A549 (cell line): ENCODE measurements around the gene EHBP1. TPM values are rescaled to one million over a fixed set of nuclear protein-coding genes. Genes with fewer than 3 reads are reported as not detected.
A peak's percentile ranks its signal among the peaks of the same experiment; 100 is the strongest.

Source experiments
- ATAC-seq, 2 experiments: fragments of 200-7000 bp in 1 of 2; fragments of >200 bp in 1 of 2; cut with Nextera tagmentation in 1 of 2; cut with Tn5 transposase in 1 of 2; 3 replicates each; pipeline versions ENCODE4 v1.8.0 to v1.9.1; 2018 to 2020; ENCODE audit warnings: mild to moderate bottlenecking in 1 of 2, moderate library complexity in 1 of 2
- CTCF ChIA-PET: fragments of 300-600 bp; sonication (Branson Sonifier 250); formaldehyde crosslinking; extraction: SDS; loops from one replicate; lab custom pipeline; 2021; ENCODE audit warnings: antibody characterized with exemption, inconsistent platforms; lab: Yijun Ruan, JAX
- POLR2A ChIA-PET: fragments of 350-600 bp; formaldehyde crosslinking; extraction: SDS; loops from one replicate; lab custom pipeline; 2021; ENCODE audit warnings: antibody characterized with exemption, inconsistent platforms; lab: Yijun Ruan, JAX
- DNase-seq, 2 experiments: peaks; one replicate each; pipeline versions ENCODE4 v3.0.0 to v3.0.0-alpha.2; 2011 to 2016; ENCODE audit warnings: low read depth in 1 of 2, low spot score in 1 of 2
- FAIRE-seq: peaks from 2 replicates; lab custom pipeline; 2011; peaks lifted over from hg19 to GRCh38; lab: Jason Lieb, UNC
- H3K27ac ChIP-seq, 2 experiments: fragments of >200 bp; sonication (Bioruptor Twin); formaldehyde crosslinking; 3 replicates each; pipeline ENCODE4 v1.5.1; 2016 to 2017
- H3K4me1 ChIP-seq: fragments of >200 bp; sonication (Bioruptor Twin); formaldehyde crosslinking; 3 replicates; pipeline ENCODE4 v1.6.1; 2016
- H3K4me2 ChIP-seq: fragments of >200 bp; sonication (Bioruptor Twin); formaldehyde crosslinking; 3 replicates; pipeline ENCODE4 v1.6.1; 2016
- H3K4me3 ChIP-seq: fragments of >200 bp; sonication (Bioruptor Twin); formaldehyde crosslinking; 3 replicates; pipeline ENCODE4 v1.5.1; 2016
- H3K9me3 ChIP-seq: fragments of >200 bp; sonication (Bioruptor Twin); formaldehyde crosslinking; 3 replicates; pipeline ENCODE4 v1.6.1; 2016
- CBX8 ChIP-seq: fragments of 200-600 bp; sonication (generic); IDR thresholded peaks from 2 replicates; pipeline ENCODE4 v1.6.1; 2016
- CEBPB ChIP-seq, 2 experiments: fragments of >200 bp in 1 of 2; sonication (Bioruptor Twin) in 1 of 2; formaldehyde crosslinking in 1 of 2; IDR thresholded peaks; 2 replicates each; pipeline ENCODE4 v1.6.1; 2012 to 2016
- CHD4 ChIP-seq: fragments of 200-600 bp; sonication (generic); IDR thresholded peaks from 2 replicates; pipeline ENCODE4 v1.6.1; 2016; ENCODE audit warnings: antibody characterized with exemption, mild to moderate bottlenecking, borderline replicate concordance
- EHF ChIP-seq: fragments of 250-450 bp; sonication (Bioruptor Pico); IDR thresholded peaks from 2 replicates; pipeline ENCODE4 v1.5.0; 2020; ENCODE audit warnings: mild to moderate bottlenecking
- ESRRA ChIP-seq: fragments of 150-350 bp; IDR thresholded peaks from 2 replicates; pipeline ENCODE4 v1.6.1; 2014; ENCODE audit warnings: mild to moderate bottlenecking, low read length, borderline replicate concordance
- FOXS1 ChIP-seq: fragments of 250-450 bp; sonication (Bioruptor Pico); IDR thresholded peaks from 2 replicates; pipeline ENCODE4 v1.5.0; 2020; ENCODE audit warnings: mild to moderate bottlenecking, moderate library complexity
- HOXA7 ChIP-seq: fragments of 250-450 bp; sonication (Bioruptor Pico); IDR thresholded peaks from 2 replicates; pipeline ENCODE4 v1.5.0; 2020; ENCODE audit warnings: mild to moderate bottlenecking, moderate library complexity
- JUNB ChIP-seq: fragments of >200 bp; sonication (Bioruptor Twin); formaldehyde crosslinking; IDR thresholded peaks from 2 replicates; pipeline ENCODE4 v1.6.1; 2016
- KDM5A ChIP-seq: fragments of 200-600 bp; sonication (generic); IDR thresholded peaks from 2 replicates; pipeline ENCODE4 v1.6.1; 2016; ENCODE audit warnings: antibody characterized with exemption, mild to moderate bottlenecking
- MAFK ChIP-seq: fragments of 450-650 bp; IDR thresholded peaks from 2 replicates; pipeline ENCODE4 v1.6.1; 2014; ENCODE audit not compliant: partially characterized antibody
- NFE2L2 ChIP-seq: fragments of 150-350 bp; conservative IDR thresholded peaks from 2 replicates; pipeline ENCODE4 v1.6.1; 2014; ENCODE audit warnings: low read length
- POLR2A ChIP-seq: IDR thresholded peaks from 2 replicates; pipeline ENCODE4 v1.6.1; 2012; ENCODE audit warnings: mild to moderate bottlenecking, low read length
- POLR2AphosphoS2 ChIP-seq: conservative IDR thresholded peaks from 2 replicates; pipeline ENCODE4 v1.6.1; 2012; ENCODE audit warnings: low read length, improper control_type of control experiment, inconsistent platforms
- RAD21 ChIP-seq, 2 experiments: fragments of >200 bp in 1 of 2; sonication (Bioruptor Twin) in 1 of 2; formaldehyde crosslinking in 1 of 2; IDR thresholded peaks in 1 of 2; conservative IDR thresholded peaks in 1 of 2; 2 replicates in 1 of 2; 3 replicates in 1 of 2; pipeline ENCODE4 v1.6.1; 2012 to 2018; ENCODE audit warnings: inconsistent platforms in 1 of 2
- RARB ChIP-seq: fragments of 250-450 bp; sonication (Bioruptor Pico); IDR thresholded peaks from 2 replicates; pipeline ENCODE4 v1.8.0; 2021; ENCODE audit warnings: mild to moderate bottlenecking, moderate library complexity
- RCOR1 ChIP-seq: fragments of 150-350 bp; IDR thresholded peaks from 2 replicates; pipeline ENCODE4 v1.6.1; 2014; ENCODE audit warnings: antibody characterized with exemption, low read length, low read depth
- SMC3 ChIP-seq: fragments of >200 bp; sonication (Bioruptor Twin); formaldehyde crosslinking; IDR thresholded peaks from 3 replicates; pipeline ENCODE4 v1.6.1; 2018; ENCODE audit warnings: inconsistent platforms
- ZC3H11A ChIP-seq: fragments of 450-650 bp; IDR thresholded peaks from 2 replicates; pipeline ENCODE4 v1.6.1; 2014; ENCODE audit warnings: antibody characterized with exemption, mild to moderate bottlenecking
- ZNF302 ChIP-seq: fragments of 250-450 bp; sonication (Bioruptor Pico); IDR thresholded peaks from 2 replicates; pipeline ENCODE4 v1.9.0; 2021; ENCODE audit warnings: inconsistent platforms, mild to moderate bottlenecking, moderate library complexity
- WGBS: methylation state at CpG from one replicate; pipeline ENCODE4 v1.1.6; 2017; ENCODE audit errors: missing lambda C conversion rate; 5-methylcytosine and 5-hydroxymethylcytosine counted together
- polyA plus RNA-seq, 4 experiments: library from polyadenylated mRNA; depleted of rRNA in 3 of 4; stranded (reverse); fragments of >200 nt; fragmentation: RNase III in 1 of 4; extraction: RNeasy Plus Mini Kit Qiagen cat#74134 plus additional on column Dnase treatment in 1 of 4; gene quantifications; 2 replicates in 3 of 4; 3 replicates in 1 of 4; pipeline ENCODE4 v1.2.3, GENCODE V29; 2011 to 2017
- TF ChIP-seq, protein P1 (sequence below): fragments of >200 bp; sonication (Bioruptor Twin); formaldehyde crosslinking; IDR thresholded peaks from 3 replicates; pipeline ENCODE4 v1.5.1; 2016
- TF ChIP-seq, protein P2 (sequence below): fragments of 250-450 bp; sonication (Bioruptor Pico); IDR thresholded peaks from 2 replicates; pipeline ENCODE4 v1.5.0; 2021; ENCODE audit warnings: mild to moderate bottlenecking, moderate library complexity, borderline replicate concordance
- TF ChIP-seq, protein P3 (sequence below): fragments of 150-350 bp; IDR thresholded peaks from 2 replicates; pipeline ENCODE4 v1.6.1; 2014; ENCODE audit warnings: low read depth, mild to moderate bottlenecking, low read length
- TF ChIP-seq, protein P4 (sequence below): fragments of 250-450 bp; sonication (Bioruptor Pico); IDR thresholded peaks from 2 replicates; pipeline ENCODE4 v1.5.0; 2020; ENCODE audit warnings: low read depth, mild to moderate bottlenecking, moderate library complexity
- TF ChIP-seq, protein P5 (sequence below): IDR thresholded peaks from 2 replicates; pipeline ENCODE4 v1.6.1; 2012
- TF ChIP-seq, protein P6 (sequence below): fragments of >200 bp; sonication (Bioruptor Twin); formaldehyde crosslinking; IDR thresholded peaks from 2 replicates; pipeline ENCODE4 v1.6.1; 2016

Gene EHBP1
- polyA plus RNA-seq, 2 of the 4 experiments (the other 2 are of a cell fraction) = 65.7 to 204 TPM

DNA sequence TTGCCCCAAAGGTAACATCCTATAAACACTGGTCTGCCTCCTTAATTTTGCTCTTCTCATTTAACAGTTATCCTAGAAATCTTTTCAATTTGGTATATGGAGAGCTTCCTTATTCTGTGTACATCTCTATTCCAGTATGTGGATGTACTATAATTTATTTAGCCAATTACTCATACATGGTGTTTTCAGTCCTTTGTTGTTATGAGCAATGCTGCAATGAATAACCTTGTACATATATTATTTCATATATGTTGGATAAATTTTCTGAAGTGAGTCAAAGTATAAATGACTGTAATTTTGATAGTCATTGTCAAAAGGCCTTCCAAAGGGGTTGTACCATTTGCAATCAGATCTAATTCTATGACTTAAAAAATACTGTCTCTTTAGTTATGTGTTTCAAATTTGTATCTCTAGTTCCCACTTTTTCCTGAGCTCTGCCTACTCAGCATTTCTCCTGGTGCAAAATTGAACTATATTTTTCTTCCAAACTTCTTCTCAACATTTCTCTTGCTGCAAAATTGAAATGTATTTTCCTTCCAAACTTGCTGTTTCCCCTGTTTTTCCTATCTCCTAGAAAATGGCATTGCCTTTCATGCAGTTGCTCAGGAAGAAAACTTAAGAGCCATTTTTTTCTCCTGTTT, 191.8 kb downstream of the EHBP1 start:
- no peaks in the 10 kb centered on the region for H3K9me3 ChIP-seq
- ChIA-PET POLR2A (no interaction called here), CTCF (no interaction called here)
- ATAC-seq (no peak), DNase-seq (no peak), FAIRE-seq (peak; percentile 28)
- H3K4me2 ChIP-seq = no peak overlapping the region
- no peak overlapping the region for H3K27ac ChIP-seq
- H3K4me1 ChIP-seq = peaks cover 33% of the 10 kb centered on the region
- TF ChIP-seq MAFK = peak; percentile 74
- TF ChIP-seq ESRRA = no peak
- H3K4me3 ChIP-seq = no peak overlapping the region

DNA sequence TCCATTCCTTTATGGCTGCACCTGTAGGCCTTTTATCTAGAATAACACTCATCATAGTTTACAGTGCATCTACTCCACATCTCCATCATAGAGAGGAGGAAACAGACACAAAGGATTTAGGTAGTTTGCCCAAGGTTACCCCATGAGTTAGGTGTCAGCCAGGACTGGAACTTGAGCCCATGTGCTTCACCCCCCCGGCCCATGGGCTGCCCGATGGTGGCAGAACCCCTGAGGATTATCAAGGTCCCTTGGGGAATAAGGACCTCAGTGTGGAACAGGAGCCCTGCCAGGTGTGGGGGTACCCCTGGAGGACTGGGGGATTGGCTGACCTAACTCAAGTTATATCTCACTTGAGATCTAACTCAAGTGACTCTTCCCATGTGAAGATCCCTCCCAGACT, 198.8 kb downstream of the EHBP1 start:
- 93% methylated on average over 2 of the region's 2 CpGs for WGBS
- ChIA-PET CTCF (no interaction called here), POLR2A (no interaction called here)
- H3K27ac ChIP-seq = no peak overlapping the region
- no peak for ATAC-seq
- no peak for DNase-seq
- no peak overlapping the region for H3K4me3 ChIP-seq
- H3K4me2 ChIP-seq = no peak overlapping the region
- TF ChIP-seq KDM5A (no peak), RAD21 (conservative IDR thresholded peaks at IDR 0.05 in 1 of 2, IDR thresholded peaks at IDR 0.05 in 1 of 2) (no peak), NFE2L2 (no peak), ZC3H11A (no peak), MAFK (no peak), RCOR1 (no peak), CEBPB (IDR thresholded peaks at IDR 0.05) (no peak), CBX8 (no peak), CHD4 (no peak), HOXA7 (CRISPR knock-in tag) (no peak)
- TF ChIP-seq, protein P1, sequence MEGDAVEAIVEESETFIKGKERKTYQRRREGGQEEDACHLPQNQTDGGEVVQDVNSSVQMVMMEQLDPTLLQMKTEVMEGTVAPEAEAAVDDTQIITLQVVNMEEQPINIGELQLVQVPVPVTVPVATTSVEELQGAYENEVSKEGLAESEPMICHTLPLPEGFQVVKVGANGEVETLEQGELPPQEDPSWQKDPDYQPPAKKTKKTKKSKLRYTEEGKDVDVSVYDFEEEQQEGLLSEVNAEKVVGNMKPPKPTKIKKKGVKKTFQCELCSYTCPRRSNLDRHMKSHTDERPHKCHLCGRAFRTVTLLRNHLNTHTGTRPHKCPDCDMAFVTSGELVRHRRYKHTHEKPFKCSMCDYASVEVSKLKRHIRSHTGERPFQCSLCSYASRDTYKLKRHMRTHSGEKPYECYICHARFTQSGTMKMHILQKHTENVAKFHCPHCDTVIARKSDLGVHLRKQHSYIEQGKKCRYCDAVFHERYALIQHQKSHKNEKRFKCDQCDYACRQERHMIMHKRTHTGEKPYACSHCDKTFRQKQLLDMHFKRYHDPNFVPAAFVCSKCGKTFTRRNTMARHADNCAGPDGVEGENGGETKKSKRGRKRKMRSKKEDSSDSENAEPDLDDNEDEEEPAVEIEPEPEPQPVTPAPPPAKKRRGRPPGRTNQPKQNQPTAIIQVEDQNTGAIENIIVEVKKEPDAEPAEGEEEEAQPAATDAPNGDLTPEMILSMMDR = no peak
- TF ChIP-seq, protein P2, sequence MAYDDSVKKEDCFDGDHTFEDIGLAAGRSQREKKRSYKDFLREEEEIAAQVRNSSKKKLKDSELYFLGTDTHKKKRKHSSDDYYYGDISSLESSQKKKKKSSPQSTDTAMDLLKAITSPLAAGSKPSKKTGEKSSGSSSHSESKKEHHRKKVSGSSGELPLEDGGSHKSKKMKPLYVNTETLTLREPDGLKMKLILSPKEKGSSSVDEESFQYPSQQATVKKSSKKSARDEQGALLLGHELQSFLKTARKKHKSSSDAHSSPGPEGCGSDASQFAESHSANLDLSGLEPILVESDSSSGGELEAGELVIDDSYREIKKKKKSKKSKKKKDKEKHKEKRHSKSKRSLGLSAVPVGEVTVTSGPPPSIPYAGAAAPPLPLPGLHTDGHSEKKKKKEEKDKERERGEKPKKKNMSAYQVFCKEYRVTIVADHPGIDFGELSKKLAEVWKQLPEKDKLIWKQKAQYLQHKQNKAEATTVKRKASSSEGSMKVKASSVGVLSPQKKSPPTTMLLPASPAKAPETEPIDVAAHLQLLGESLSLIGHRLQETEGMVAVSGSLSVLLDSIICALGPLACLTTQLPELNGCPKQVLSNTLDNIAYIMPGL (CRISPR knock-in tag) = no peak
- TF ChIP-seq, protein P3, sequence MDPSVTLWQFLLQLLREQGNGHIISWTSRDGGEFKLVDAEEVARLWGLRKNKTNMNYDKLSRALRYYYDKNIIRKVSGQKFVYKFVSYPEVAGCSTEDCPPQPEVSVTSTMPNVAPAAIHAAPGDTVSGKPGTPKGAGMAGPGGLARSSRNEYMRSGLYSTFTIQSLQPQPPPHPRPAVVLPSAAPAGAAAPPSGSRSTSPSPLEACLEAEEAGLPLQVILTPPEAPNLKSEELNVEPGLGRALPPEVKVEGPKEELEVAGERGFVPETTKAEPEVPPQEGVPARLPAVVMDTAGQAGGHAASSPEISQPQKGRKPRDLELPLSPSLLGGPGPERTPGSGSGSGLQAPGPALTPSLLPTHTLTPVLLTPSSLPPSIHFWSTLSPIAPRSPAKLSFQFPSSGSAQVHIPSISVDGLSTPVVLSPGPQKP = no peak
- TF ChIP-seq, protein P4, sequence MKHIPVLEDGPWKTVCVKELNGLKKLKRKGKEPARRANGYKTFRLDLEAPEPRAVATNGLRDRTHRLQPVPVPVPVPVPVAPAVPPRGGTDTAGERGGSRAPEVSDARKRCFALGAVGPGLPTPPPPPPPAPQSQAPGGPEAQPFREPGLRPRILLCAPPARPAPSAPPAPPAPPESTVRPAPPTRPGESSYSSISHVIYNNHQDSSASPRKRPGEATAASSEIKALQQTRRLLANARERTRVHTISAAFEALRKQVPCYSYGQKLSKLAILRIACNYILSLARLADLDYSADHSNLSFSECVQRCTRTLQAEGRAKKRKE (CRISPR knock-in tag) = no peak
- FAIRE-seq = no peak
- no peaks in the 10 kb centered on the region for H3K9me3 ChIP-seq
- H3K4me1 ChIP-seq = no peaks in the 10 kb centered on the region; the same call in 2 of the 3 replicates

DNA sequence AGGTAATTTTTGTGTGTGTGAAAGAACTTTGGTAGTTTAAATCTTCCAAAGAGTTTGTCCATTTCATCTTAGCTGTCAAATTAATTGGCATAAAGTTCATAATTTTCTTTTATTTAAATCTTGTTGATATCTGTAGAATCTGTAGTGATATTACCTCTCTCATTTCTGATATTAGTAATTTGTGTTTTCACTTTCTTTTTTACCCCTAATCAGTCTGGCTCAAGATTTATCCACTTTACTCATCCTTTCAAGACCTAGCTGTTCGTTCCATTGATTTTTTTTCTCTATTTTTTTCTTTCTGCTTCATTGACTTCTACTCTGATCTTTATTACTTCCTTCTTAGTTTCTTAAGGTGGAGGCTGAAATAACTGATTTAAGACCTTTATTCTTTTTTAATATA, 202.6 kb downstream of the EHBP1 start:
- H3K27ac ChIP-seq = no peak overlapping the region
- H3K9me3 ChIP-seq = no peaks in the 10 kb centered on the region
- ChIA-PET CTCF (no interaction called here), POLR2A (no interaction called here)
- no peak overlapping the region for H3K4me2 ChIP-seq
- no peak overlapping the region for H3K4me3 ChIP-seq
- H3K4me1 ChIP-seq = no peaks in the 10 kb centered on the region
- peak; percentile 72 for FAIRE-seq
- DNase-seq = no peak
- TF ChIP-seq ZNF302 (CRISPR knock-in tag) (no peak), FOXS1 (CRISPR knock-in tag) (no peak), MAFK (no peak), HOXA7 (CRISPR knock-in tag) (no peak), RARB (no peak), SMC3 (no peak), POLR2A (no peak), POLR2AphosphoS2 (no peak), JUNB (no peak), ZC3H11A (no peak), EHF (CRISPR knock-in tag) (no peak), RAD21 (conservative IDR thresholded peaks at IDR 0.05 in 1 of 2, IDR thresholded peaks at IDR 0.05 in 1 of 2) (no peak)
- TF ChIP-seq, protein P3 = no peak
- TF ChIP-seq, protein P5, sequence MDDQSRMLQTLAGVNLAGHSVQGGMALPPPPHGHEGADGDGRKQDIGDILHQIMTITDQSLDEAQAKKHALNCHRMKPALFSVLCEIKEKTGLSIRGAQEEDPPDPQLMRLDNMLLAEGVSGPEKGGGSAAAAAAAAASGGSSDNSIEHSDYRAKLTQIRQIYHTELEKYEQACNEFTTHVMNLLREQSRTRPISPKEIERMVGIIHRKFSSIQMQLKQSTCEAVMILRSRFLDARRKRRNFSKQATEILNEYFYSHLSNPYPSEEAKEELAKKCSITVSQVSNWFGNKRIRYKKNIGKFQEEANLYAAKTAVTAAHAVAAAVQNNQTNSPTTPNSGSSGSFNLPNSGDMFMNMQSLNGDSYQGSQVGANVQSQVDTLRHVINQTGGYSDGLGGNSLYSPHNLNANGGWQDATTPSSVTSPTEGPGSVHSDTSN = no peak
- TF ChIP-seq, protein P6, sequence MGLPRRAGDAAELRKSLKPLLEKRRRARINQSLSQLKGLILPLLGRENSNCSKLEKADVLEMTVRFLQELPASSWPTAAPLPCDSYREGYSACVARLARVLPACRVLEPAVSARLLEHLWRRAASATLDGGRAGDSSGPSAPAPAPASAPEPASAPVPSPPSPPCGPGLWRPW = no peak
- ATAC-seq = no peak
- WGBS = 82% methylated on average over 1 of the region's 1 CpG
